GM12891 (cell line): ENCODE measurements around the gene MRPL33.

ENCODE experiments used
- POLR2AphosphoS5 ChIP-seq: IDR thresholded peaks from 2 replicates; pipeline ENCODE4 v1.6.1; 2011; ENCODE audit warnings: low read depth, low read length, control low read depth
- TAF1 ChIP-seq: IDR thresholded peaks from 2 replicates; pipeline ENCODE4 v1.6.1; 2011; ENCODE audit warnings: low read depth, low read length, control low read depth

GRCh38 chr2:27795868-27796277 lies 24.4 kb downstream of the MRPL33 start:
- TF ChIP-seq POLR2AphosphoS5: no peak
- TF ChIP-seq TAF1: no peak
